ENCODE results near the gene TBC1D2.

The TBC1D2 gene

GRCh38 chr9:98219794-98220370, 35.6 kb downstream of the TBC1D2 start:
- no peaks in the 10 kb centered on the region for H3K27me3 ChIP-seq (ENCODE audit: control insufficient read depth, insufficient read depth, low read length)
- no peak overlapping the region for H3K4me3 ChIP-seq (ENCODE audit: low read length)
- no peaks in the 10 kb centered on the region for H3K36me3 ChIP-seq (ENCODE audit: control insufficient read depth, insufficient read depth, low read length)
- peaks cover 11% of the 10 kb centered on the region for H3K4me1 ChIP-seq (ENCODE audit: control insufficient read depth, insufficient read depth, low read length)
- H3K9ac ChIP-seq (ENCODE audit: low read length) = no peak overlapping the region
- no peaks in the 10 kb centered on the region for H3K9me3 ChIP-seq (ENCODE audit: control insufficient read depth, low read length)

GRCh38 chr9:98219364-98219716, 36.1 kb downstream of the TBC1D2 start:
- Histone ChIP-seq H3K27me3 (ENCODE audit: control insufficient read depth, insufficient read depth, low read length) (no peaks in the 10 kb centered on the region), H3K9me3 (ENCODE audit: control insufficient read depth, low read length) (no peaks in the 10 kb centered on the region), H3K9ac (ENCODE audit: low read length) (no peak overlapping the region), H3K4me3 (ENCODE audit: low read length) (no peak overlapping the region), H3K4me1 (ENCODE audit: control insufficient read depth, insufficient read depth, low read length) (peaks cover 9% of the 10 kb centered on the region), H3K36me3 (ENCODE audit: control insufficient read depth, insufficient read depth, low read length) (no peaks in the 10 kb centered on the region)

- no peak overlapping the region for H3K9ac ChIP-seq (ENCODE audit: low read length)
- H3K4me3 ChIP-seq (ENCODE audit: low read length) = no peak overlapping the region
- H3K36me3 ChIP-seq (ENCODE audit: control insufficient read depth, insufficient read depth, low read length) = no peaks in the 10 kb centered on the region
- H3K27me3 ChIP-seq (ENCODE audit: control insufficient read depth, insufficient read depth, low read length) = no peaks in the 10 kb centered on the region
- H3K4me1 ChIP-seq (ENCODE audit: control insufficient read depth, insufficient read depth, low read length) = peaks cover 9% of the 10 kb centered on the region
- H3K9me3 ChIP-seq (ENCODE audit: control insufficient read depth, low read length) = no peaks in the 10 kb centered on the region
Measured at GRCh38 chr9:98218562-98219363, 36.7 kb downstream of the TBC1D2 start.

- Histone ChIP-seq H3K36me3 (ENCODE audit: control insufficient read depth, insufficient read depth, low read length) (no peaks in the 10 kb centered on the region), H3K27me3 (ENCODE audit: control insufficient read depth, insufficient read depth, low read length) (no peaks in the 10 kb centered on the region), H3K4me1 (ENCODE audit: control insufficient read depth, insufficient read depth, low read length) (no peaks in the 10 kb centered on the region), H3K9ac (ENCODE audit: low read length) (no peak overlapping the region), H3K4me3 (ENCODE audit: low read length) (no peak overlapping the region), H3K9me3 (ENCODE audit: control insufficient read depth, low read length) (no peaks in the 10 kb centered on the region)
Measured at GRCh38 chr9:98217255-98217654, 38.2 kb downstream of the TBC1D2 start.

- no peak overlapping the region for H3K4me3 ChIP-seq (ENCODE audit: low read length)
- H3K9ac ChIP-seq (ENCODE audit: low read length) = no peak overlapping the region
- H3K36me3 ChIP-seq (ENCODE audit: control insufficient read depth, insufficient read depth, low read length) = no peaks in the 10 kb centered on the region
- H3K4me1 ChIP-seq (ENCODE audit: control insufficient read depth, insufficient read depth, low read length) = peaks cover under 1% of the 10 kb centered on the region
- H3K9me3 ChIP-seq (ENCODE audit: control insufficient read depth, low read length) = no peaks in the 10 kb centered on the region
- no peaks in the 10 kb centered on the region for H3K27me3 ChIP-seq (ENCODE audit: control insufficient read depth, insufficient read depth, low read length)
Measured at GRCh38 chr9:98216391-98216790, 39.1 kb downstream of the TBC1D2 start.

GRCh38 chr9:98215821-98216220, 39.6 kb downstream of the TBC1D2 start:
- H3K27me3 ChIP-seq (ENCODE audit: control insufficient read depth, insufficient read depth, low read length) = no peaks in the 10 kb centered on the region
- no peak overlapping the region for H3K4me3 ChIP-seq (ENCODE audit: low read length)
- peaks cover 7% of the 10 kb centered on the region for H3K4me1 ChIP-seq (ENCODE audit: control insufficient read depth, insufficient read depth, low read length)
- H3K36me3 ChIP-seq (ENCODE audit: control insufficient read depth, insufficient read depth, low read length) = no peaks in the 10 kb centered on the region
- H3K9me3 ChIP-seq (ENCODE audit: control insufficient read depth, low read length) = no peaks in the 10 kb centered on the region
- no peak overlapping the region for H3K9ac ChIP-seq (ENCODE audit: low read length)

GRCh38 chr9:98215271-98215670, 40.2 kb downstream of the TBC1D2 start:
- Histone ChIP-seq H3K27me3 (ENCODE audit: control insufficient read depth, insufficient read depth, low read length) (no peaks in the 10 kb centered on the region), H3K4me3 (ENCODE audit: low read length) (no peak overlapping the region), H3K4me1 (ENCODE audit: control insufficient read depth, insufficient read depth, low read length) (peaks cover 10% of the 10 kb centered on the region), H3K9me3 (ENCODE audit: control insufficient read depth, low read length) (no peaks in the 10 kb centered on the region), H3K36me3 (ENCODE audit: control insufficient read depth, insufficient read depth, low read length) (no peaks in the 10 kb centered on the region), H3K9ac (ENCODE audit: low read length) (no peak overlapping the region)

GRCh38 chr9:98214811-98215210, 40.6 kb downstream of the TBC1D2 start:
- no peaks in the 10 kb centered on the region for H3K27me3 ChIP-seq (ENCODE audit: control insufficient read depth, insufficient read depth, low read length)
- no peak overlapping the region for H3K9ac ChIP-seq (ENCODE audit: low read length)
- no peaks in the 10 kb centered on the region for H3K36me3 ChIP-seq (ENCODE audit: control insufficient read depth, insufficient read depth, low read length)
- H3K4me3 ChIP-seq (ENCODE audit: low read length) = no peak overlapping the region
- H3K9me3 ChIP-seq (ENCODE audit: control insufficient read depth, low read length) = no peaks in the 10 kb centered on the region
- H3K4me1 ChIP-seq (ENCODE audit: control insufficient read depth, insufficient read depth, low read length) = peaks cover 10% of the 10 kb centered on the region

- no peaks in the 10 kb centered on the region for H3K36me3 ChIP-seq (ENCODE audit: control insufficient read depth, insufficient read depth, low read length)
Measured at GRCh38 chr9:98211260-98211659, 44.2 kb downstream of the TBC1D2 start.

GRCh38 chr9:98210435-98210834, 45.0 kb downstream of the TBC1D2 start:
- Histone ChIP-seq H3K4me3 (ENCODE audit: low read length) (no peak overlapping the region), H3K9me3 (ENCODE audit: control insufficient read depth, low read length) (no peaks in the 10 kb centered on the region), H3K4me1 (ENCODE audit: control insufficient read depth, insufficient read depth, low read length) (peaks cover 10% of the 10 kb centered on the region), H3K9ac (ENCODE audit: low read length) (no peak overlapping the region), H3K27me3 (ENCODE audit: control insufficient read depth, insufficient read depth, low read length) (no peaks in the 10 kb centered on the region), H3K36me3 (ENCODE audit: control insufficient read depth, insufficient read depth, low read length) (no peaks in the 10 kb centered on the region)

More at GRCh38 chr9:98211260-98211659, 44.2 kb downstream of the TBC1D2 start:
- Histone ChIP-seq H3K4me1 (ENCODE audit: control insufficient read depth, insufficient read depth, low read length) (peaks cover 10% of the 10 kb centered on the region), H3K4me3 (ENCODE audit: low read length) (no peak overlapping the region), H3K27me3 (ENCODE audit: control insufficient read depth, insufficient read depth, low read length) (no peaks in the 10 kb centered on the region), H3K9ac (ENCODE audit: low read length) (no peak overlapping the region), H3K9me3 (ENCODE audit: control insufficient read depth, low read length) (no peaks in the 10 kb centered on the region)

GRCh38 chr9:98209530-98209929, 45.9 kb downstream of the TBC1D2 start:
- peaks cover 10% of the 10 kb centered on the region for H3K4me1 ChIP-seq (ENCODE audit: control insufficient read depth, insufficient read depth, low read length)
- no peak overlapping the region for H3K9ac ChIP-seq (ENCODE audit: low read length)
- no peaks in the 10 kb centered on the region for H3K27me3 ChIP-seq (ENCODE audit: control insufficient read depth, insufficient read depth, low read length)
- H3K36me3 ChIP-seq (ENCODE audit: control insufficient read depth, insufficient read depth, low read length) = no peaks in the 10 kb centered on the region
- no peaks in the 10 kb centered on the region for H3K9me3 ChIP-seq (ENCODE audit: control insufficient read depth, low read length)
- H3K4me3 ChIP-seq (ENCODE audit: low read length) = no peak overlapping the region

GRCh38 chr9:98208635-98209034, 46.8 kb downstream of the TBC1D2 start:
- Histone ChIP-seq H3K9me3 (ENCODE audit: control insufficient read depth, low read length) (no peaks in the 10 kb centered on the region), H3K27me3 (ENCODE audit: control insufficient read depth, insufficient read depth, low read length) (no peaks in the 10 kb centered on the region), H3K4me3 (ENCODE audit: low read length) (no peak overlapping the region), H3K9ac (ENCODE audit: low read length) (no peak overlapping the region), H3K36me3 (ENCODE audit: control insufficient read depth, insufficient read depth, low read length) (no peaks in the 10 kb centered on the region), H3K4me1 (ENCODE audit: control insufficient read depth, insufficient read depth, low read length) (peaks cover 10% of the 10 kb centered on the region)
